Measurements from ENCODE around the gene COPZ1.

- TF ChIP-seq EP300 (IDR thresholded peaks at IDR 0.05) (no peak), CTCF (IDR thresholded peaks at IDR 0.05) (no peak)
These were observed 4.8 kb downstream of the COPZ1 start for GRCh38 chr12:54329759-54330158.

Data from stomach (tissue), 4 donors.